ENCODE data around the gene IFRD2.
"Not testable (repeated sequence)": the region's sequence is repeated elsewhere in the genome, so short reads cannot be mapped to it uniquely, and the experiment has no call there.

Gene IFRD2

DNA sequence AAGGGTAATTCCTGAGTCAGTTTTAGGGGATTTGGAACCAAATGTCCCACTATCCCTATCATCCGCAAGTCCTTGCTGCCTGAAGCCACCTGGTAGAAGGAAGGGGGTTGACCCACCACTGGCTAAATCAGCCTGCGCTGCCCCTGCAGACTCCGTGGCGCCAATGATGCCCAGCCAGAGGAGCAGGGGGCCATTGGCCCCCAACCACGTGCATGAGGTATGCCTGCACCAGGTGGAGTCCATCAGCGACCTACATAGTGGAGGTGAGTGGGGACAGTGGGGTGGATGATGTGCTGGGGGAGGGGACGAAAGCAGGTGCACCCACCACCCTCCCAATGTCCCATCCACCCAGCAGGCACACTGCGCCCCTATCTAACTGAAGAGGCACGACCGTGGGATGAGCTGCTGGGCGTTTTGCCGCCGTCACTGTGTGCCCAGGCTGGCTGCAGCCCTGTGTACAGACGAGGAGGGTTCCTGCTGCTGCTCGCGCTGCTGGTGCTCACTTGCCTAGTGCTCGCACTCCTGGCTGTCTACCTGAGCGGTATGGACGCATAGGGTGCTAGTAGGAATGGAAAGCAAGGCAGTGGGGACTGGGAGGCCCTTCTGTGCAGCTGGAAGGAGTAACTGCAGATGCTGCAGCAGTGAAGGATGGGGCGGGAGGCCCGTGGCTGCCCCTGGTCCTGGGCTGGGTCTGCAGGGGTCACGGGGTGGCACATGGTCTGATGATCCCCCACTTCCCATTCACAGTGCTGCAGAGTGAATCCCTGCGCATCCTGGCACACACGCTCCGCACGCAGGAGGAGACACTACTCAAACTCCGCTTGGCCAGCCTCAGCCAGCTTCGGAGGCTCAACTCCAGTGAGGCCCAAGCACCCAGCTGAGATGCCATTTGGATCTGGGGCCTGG is 5.7 kb downstream of the IFRD2 start:
- no peak for DNase-seq (ENCODE audit: low read depth, low spot score)

DNA sequence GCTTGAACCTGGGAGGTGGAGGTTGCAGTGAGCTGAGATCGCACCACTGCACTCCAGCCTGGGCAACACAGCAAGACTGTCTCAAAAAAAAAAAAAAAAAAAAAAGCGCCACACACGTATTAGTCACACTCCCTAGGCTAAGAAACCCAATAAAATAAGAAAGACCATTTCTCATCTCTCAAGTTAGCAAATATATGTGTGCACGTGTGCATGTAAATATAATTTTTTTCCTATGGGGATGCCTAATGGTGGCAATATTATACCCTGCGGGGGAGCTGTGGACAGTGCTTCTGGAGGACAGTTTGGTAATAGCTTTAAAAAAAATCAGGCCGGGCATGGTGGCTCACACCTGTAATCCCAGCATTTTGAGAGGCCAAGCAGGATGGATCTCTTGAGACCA is 8.1 kb downstream of the IFRD2 start:
- DNase-seq (ENCODE audit: low read depth, low spot score), result not testable (repeated sequence)

DNA sequence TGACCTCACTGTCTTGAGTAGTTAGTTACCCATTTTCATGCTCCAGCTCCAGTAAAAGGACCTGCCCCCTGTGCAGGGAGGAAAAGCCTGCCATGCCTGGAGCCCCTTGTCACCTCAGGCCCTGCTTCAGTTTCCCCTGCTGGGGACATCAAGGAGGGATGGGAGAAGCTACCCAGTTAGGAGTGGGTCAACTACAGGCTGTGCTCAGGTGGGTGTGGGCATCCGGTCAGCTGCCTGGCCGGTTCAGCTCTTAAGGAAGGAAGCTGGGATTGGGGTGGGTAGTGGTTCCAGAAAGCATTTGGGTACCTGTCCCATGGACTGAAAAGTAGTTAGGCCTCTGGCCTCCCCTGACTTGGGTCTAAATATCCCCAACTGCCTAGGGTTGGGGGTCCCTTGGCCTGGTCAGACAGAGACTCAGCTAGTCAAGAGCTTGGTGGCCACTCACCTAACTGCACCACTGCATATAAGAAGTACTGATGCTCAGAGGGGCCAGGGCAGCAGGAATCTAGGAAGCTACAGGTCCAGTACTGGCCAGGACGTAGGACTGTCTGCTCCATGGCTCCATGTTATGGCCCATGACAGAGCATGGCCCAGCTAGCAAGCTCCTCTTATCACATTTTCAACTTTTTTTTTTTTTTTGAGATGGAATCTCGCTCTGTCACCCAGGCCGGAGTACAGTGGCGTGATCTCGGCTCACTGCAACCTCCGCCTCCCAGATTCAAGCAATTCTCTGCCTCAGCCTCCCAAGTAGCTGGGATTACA is 12.8 kb downstream of the IFRD2 start:
- DNase-seq (ENCODE audit: low read depth, low spot score), result no peak

DNA sequence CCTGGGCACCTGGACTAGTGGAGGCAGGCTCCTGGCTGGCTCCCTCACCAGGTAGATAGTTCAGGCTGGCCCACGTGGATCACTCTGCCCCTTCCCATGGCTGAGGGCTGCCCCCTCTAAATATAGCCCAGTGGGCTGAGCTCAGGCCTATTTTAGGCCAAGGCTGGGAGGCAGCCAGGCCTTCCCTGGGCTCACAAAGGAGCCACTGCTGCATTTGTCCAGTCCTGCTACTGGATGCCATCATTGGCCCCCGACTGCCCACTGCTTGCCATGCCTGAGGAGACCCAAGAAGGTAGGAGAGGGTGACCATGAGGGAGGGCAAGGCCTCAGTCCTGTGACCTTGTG is 13.4 kb downstream of the IFRD2 start, which contains the start of gene LSMEM2:
Gene LSMEM2, plus strand, starts transcription at position 208 of the 345 bp plus-strand sequence. Its CDS starts 27 bp downstream, at position 235.
- no peak for DNase-seq (ENCODE audit: low read depth, low spot score)

DNA sequence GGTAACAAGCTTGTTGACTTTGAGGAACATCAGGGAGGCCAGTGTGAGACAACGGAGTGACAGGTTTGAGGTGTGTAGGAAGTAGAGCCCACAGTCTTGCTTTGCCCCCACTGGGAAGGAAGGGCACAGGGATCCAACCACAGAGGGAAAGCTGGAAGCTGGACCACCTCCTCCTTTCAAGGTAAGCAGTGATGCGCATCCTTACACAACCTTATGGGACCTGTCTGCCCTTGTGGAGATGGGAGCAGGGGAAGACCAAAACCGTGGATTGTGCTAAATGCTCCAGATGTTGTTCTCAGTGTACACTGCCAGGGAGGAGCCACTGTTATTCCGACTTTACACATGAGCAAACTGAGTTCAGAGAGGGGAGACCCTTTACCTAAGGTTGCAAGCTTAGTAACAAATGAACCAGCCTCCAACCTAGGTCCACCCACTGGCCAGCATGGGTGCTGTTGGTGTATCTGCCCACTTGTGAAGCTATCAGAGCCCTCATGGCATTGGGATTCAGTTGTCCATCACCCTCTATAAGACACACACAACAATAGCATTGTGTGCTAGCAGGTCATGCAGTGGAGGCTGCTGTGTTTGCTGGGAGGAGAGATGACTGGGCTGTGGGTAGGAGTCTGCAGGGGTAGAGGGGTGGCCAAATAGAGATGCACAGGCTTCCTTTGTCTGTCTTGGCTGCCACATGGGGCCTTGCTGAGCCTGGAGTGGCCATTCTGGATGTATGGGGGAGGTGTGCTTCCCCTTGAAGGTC is 13.9 kb downstream of the IFRD2 start:
- DNase-seq (ENCODE audit: low read depth, low spot score), result no peak

DNA sequence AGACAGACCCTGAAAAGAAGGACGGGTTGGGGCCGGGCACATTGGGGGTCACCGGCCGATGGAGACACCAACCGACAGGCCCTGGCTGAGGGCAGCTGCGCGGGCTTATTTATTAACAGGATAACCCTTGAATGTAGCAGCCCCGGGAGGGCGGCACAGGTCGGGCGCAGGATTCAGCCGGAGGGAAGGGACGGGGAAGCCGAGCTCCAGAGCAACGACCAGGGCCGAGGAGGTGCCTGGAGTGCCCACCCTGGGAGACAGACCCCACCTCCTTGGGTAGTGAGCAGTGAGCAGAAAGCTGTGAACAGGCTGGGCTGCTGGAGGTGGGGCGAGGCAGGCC is 15.5 kb downstream of the IFRD2 start:
- no peak for DNase-seq (ENCODE audit: low read depth, low spot score)

DNA sequence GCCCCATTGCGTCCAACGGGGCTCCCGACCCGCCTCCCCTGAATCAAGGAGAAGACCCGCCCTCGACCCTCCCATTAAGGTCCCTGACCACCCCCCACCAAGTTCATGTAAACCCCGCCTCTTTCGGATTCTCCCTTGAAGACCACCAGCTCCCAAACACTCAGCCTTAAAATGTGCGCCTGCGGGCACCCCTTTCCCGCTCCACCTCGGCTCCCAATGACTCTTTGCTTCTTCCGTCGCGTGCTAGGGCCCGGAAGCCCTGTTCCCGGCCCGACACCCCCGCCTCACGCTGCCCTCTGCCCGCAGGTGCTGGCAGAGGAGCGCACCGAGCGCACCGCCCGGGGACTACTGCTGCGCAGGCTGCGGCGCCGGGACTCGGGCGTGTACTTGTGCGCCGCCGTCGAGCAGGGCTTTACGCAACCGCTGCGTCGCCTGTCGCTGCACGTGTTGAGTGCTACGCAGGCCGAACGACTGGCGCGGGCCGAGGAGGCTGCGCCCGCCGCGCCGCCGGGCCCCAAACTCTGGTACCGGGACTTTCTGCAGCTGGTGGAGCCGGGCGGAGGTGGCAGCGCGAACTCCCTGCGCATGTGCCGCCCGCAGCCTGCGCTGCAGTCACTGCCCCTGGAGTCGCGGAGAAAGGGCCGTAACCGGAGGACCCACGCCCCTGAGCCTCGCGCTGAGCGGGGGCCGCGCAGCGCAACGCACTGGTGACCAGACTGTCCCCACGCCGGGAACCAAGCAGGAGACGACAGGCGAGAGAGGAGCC is 16.1 kb downstream of the IFRD2 start:
- peak; percentile 46 for DNase-seq (ENCODE audit: low read depth, low spot score)

DNA sequence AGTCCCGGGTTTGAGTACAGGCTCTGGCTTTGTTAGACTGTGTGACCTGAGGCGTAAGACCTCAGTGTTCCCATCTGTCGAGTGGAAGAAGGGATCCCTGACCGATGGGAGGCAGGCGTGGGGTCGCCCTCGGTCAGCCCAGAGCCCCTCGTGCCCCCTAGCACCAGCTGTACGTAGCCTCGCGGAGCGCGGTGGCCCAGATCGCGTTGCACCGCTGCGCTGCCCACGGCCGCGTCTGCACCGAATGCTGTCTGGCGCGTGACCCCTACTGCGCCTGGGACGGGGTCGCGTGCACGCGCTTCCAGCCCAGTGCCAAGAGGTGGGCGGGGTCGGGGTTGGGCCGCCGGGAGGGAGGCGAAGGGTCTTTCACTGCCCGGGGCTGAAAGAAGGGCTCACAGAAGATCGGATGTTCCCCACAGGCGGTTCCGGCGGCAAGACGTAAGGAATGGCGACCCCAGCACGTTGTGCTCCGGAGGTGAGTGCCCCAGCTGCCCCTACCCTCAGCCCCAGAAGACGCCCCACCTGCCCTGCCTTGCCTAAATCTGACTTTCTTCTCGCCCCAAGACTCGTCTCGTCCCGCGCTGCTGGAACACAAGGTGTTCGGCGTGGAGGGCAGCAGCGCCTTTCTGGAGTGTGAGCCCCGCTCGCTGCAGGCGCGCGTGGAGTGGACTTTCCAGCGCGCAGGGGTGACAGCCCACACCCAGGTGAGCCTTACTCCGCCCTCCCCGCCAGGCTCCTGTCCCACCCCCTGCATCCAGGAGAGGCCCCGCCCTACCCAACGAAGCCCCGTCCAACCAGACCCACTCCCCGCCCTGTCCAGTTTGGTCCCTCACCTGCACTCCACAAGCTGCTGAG is 16.9 kb downstream of the IFRD2 start:
- DNase-seq (ENCODE audit: low read depth, low spot score), result peak; percentile 69

DNA sequence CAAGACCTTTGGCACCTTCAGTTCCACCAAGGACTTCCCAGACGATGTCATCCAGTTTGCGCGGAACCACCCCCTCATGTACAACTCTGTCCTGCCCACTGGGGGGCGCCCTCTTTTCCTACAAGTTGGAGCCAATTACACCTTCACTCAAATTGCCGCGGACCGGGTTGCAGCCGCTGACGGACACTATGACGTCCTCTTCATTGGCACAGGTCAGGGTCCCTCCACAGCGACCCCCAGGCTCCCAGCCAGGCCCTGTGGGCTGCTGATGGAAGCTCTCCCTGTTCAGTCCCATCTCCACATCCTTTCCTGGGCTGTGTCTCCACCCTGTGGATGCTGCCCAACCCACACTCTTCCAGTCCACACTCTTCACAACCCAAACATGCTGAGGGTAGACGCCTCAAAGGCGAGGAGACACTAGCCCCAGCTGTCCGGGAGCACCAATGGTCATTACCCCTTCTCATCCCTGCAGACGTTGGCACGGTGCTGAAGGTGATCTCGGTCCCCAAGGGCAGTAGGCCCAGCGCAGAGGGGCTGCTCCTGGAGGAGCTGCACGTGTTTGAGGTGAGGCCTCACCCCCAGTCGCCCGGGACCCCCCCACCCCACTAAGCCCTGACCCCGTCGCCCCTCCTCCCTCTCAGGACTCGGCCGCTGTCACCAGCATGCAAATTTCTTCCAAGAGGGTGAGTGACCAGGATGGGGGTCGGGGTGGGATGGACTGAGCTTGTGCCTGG is 17.7 kb downstream of the IFRD2 start:
- peak; percentile 88 for DNase-seq (ENCODE audit: low read depth, low spot score)

DNA sequence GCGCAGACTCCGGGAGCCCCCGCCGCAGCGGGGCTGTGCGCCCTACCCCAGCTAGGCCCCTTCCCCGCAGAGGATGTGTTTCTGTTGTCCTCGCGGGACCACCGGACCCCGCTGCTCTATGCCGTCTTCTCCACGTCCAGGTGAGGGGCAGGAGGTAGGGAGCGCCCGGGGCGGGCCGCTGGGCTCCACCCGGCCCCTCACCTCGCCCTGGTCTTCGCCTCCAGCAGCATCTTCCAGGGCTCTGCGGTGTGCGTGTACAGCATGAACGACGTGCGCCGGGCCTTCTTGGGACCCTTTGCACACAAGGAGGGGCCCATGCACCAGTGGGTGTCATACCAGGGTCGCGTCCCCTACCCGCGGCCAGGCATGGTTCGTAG is 18.6 kb downstream of the IFRD2 start:
- no peak for DNase-seq (ENCODE audit: low read depth, low spot score)

DNA sequence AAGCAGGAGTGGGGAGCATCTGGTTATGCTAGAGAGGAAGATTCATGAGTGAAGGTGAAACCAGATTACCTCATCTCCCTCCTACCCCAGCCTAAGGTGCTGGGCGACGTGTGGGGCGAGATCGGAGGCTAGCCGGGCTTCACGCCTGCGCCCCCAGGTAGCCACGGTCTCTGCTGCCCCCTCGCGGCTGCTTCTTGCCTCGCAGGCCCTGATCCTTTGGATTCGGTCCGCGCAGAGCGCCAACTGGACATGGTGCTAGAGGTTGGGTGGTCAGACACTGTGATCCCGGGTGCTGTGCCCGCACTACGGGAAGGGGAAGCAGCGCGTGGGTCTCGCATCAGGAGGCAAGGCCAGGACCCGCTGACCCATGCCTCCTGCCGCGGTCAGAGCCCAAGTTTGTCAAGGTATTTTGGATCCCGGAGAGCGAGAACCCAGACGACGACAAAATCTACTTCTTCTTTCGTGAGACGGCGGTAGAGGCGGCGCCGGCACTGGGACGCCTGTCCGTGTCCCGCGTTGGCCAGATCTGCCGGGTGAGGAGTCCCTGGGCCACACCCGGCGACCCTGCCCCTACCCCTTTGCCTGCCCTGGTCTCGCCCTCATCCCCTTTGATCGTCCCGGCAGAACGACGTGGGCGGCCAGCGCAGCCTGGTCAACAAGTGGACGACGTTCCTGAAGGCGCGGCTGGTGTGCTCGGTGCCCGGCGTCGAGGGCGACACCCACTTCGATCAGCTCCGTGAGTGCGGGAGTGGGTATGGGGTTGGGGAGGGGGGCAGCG is 19.1 kb downstream of the IFRD2 start:
- DNase-seq (ENCODE audit: low read depth, low spot score), result peak; percentile 93

DNA sequence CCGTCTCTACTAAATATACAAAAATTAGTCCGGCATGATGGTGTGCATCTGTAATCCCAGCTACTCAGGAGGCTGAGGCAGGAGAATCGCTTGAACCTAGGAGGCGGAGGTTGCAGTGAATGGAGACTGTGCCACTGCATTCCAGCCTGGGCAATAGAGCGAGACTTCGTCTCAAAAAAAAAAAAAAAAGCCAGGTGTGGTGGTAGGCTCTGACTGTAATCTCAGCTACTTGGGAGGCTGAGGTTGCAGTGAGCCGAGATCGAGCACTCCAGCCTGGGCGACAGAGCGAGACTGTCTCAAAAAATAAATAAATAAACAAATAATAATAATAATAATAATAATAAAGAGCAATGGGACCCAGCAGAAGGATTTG is 19.7 kb downstream of the IFRD2 start:
- DNase-seq (ENCODE audit: low read depth, low spot score), result not testable (repeated sequence)

DNA sequence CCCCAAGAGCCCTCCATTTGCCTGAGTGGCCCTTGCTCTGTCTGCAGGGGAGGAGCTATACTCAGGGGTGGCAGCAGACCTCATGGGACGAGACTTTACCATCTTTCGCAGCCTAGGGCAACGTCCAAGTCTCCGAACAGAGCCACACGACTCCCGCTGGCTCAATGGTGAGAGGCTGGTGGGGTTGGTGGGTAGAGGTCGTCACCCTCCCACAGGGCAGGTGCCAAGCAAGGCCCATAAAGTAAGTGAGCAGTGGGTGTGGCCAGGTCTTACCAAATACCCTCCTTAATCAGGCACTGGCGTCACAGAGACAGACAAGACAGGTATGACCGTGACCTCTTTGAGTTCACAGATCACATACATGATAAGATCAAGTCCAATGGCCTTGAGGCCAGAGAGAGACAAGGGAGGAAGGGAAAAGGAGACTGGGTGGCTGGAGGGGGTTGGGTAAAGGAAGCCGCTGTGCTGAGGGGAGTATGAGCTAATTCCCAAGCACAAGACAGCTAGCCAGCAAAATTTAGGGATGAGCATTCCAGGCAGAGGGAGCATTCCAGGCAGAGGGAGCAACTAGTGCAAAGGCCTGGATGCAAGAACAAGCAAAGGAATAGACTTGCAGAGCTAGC is 20.8 kb downstream of the IFRD2 start:
- DNase-seq (ENCODE audit: low read depth, low spot score), result peak; percentile 39

DNA sequence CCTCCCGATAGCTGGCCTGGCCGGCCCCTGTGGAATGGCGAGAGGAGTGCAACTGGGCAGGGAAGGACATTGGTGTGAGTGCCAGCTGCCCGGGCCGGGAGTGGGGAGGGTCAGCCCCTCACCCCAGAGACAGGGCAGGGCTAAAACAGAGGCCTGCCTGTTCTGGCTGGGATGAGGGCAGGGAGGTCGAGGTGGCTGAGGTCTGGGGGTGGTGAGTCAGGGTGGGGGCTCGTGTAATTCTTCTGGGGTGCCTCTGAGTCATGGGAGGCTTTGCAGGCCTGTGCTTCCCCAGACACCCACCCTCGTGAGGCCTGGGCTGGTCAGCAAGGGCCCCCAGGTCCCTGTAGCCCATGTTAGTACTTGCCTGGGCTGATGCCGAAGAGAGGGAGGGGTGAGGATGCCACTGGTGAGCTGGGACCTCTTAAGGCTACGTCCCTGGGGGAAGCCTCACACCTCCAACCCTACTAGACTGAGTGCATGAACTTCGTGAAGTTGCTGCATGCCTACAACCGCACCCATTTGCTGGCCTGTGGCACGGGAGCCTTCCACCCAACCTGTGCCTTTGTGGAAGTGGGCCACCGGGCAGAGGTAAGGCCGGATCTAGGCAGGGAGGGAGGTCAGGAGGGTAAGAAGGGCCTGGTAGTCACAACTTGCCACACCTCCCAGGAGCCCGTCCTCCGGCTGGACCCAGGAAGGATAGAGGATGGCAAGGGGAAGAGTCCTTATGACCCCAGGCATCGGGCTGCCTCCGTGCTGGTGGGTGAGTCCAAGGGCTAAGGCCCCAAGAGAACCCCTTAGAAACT is 21.6 kb downstream of the IFRD2 start:
- DNase-seq (ENCODE audit: low read depth, low spot score), result no peak

DNA sequence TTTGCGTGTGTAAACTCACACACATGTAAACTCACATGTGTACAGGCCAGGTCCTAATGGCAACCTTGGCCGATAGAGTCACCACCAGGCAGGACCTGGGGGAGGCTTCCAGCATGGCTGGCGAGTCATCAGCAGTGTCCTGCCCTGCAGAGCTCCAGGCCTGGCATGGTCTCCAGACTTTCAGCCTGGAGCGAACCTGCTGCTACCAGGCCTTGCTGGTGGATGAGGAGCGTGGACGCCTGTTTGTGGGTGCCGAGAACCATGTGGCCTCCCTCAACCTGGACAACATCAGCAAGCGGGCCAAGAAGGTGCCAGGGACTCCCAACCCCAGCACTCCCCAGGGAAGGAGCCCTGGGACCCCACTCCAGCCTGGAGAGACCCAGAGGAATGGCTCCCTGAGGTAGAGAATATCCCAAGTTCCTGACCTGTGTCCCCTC is 22.2 kb downstream of the IFRD2 start:
- DNase-seq (ENCODE audit: low read depth, low spot score), result no peak

DNA sequence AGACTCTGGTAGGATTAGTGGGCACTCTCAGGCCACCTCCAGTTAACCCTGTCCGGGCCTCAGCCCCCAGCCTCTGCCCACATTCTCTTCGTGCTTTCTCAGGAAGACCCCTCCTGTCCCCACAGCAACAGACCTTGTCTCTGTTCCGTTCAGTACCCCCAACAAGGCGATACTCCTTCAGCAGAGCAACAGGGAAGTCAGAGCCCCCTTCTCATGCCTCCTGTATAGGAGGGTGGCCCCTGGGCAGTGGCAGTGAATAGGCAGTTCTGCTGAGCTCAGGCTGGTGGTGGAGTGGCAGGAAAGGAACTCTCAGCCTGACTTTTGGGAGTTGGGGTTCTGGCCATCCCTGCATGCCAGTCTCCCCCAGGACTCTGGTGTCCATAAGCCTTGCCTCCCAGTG is 22.8 kb downstream of the IFRD2 start:
- no peak for DNase-seq (ENCODE audit: low read depth, low spot score)

DNA sequence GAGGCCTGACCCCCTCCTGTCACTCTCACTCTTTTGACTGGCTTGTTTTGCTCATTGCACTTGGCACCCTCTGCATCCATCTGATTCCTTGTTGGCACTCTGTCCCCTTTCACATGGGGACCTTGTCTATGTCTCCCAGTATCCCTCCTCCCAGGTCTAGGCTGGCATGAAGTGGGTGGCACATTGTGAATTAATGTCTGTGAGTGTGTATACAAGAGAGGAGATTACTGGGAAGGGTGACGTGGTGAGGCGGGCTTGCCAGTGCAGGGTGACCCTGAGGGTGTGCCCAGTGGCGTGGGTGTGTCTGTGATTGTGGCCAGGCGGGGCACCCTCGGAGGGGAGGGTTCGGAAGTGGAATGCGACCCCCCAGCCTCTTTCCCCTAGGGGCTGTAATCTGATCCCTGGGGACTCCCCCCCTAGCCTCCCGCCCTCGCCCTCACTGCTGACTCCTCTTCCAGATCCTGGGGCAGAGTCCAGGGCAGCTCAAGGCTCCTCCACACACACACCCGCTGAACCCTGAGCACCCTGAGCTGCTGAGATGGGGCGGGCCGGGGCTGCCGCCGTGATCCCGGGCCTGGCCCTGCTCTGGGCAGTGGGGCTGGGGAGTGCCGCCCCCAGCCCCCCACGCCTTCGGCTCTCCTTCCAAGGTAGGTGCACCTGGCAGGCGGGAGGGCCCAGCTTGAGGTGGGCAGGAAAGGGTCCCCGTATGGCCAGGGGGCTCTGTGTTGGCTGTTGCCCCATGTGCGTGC is 23.4 kb downstream of the IFRD2 start, which contains the start of gene SEMA3B:
Gene SEMA3B, plus strand, starts transcription at position 445 of the 749 bp plus-strand sequence. Its CDS starts 94 bp downstream, at position 539.
- peak; percentile 43 for DNase-seq (ENCODE audit: low read depth, low spot score)
